ENCODE measurements around the gene ENO1. TPM values are rescaled to one million over a fixed set of nuclear protein-coding genes. Genes with fewer than 3 reads are reported as not detected.

Gene ENO1
- total and polyA plus RNA-seq, 2 of the 8 experiments (the other 6 are each of a cell fraction or from before 2014, with no cell fraction given), result 1,763 to 2,117 TPM

- no peak for TF ChIP-seq SP1 (IDR thresholded peaks at IDR 0.05; ENCODE audit: low read depth, low read length)
- TF ChIP-seq TAF1 (IDR thresholded peaks at IDR 0.05; ENCODE audit: low read depth, low read length), result no peak
Observed at GRCh38 chr1:8858112-8858668, 20.3 kb downstream of the ENO1 start (continued).

All from H1 (cell line).